ENCODE data around the gene WBP11. TPM values are rescaled to one million over a fixed set of nuclear protein-coding genes. Genes with fewer than 3 reads are reported as not detected.

The WBP11 gene
- polyA plus RNA-seq, 5 donors: 74.4 to 99.3 (median 85.8) TPM

- DNase-seq: no peak
Measured at GRCh38 chr12:14827043-14827442, 23.8 kb upstream of the WBP11 start.

DNA sequence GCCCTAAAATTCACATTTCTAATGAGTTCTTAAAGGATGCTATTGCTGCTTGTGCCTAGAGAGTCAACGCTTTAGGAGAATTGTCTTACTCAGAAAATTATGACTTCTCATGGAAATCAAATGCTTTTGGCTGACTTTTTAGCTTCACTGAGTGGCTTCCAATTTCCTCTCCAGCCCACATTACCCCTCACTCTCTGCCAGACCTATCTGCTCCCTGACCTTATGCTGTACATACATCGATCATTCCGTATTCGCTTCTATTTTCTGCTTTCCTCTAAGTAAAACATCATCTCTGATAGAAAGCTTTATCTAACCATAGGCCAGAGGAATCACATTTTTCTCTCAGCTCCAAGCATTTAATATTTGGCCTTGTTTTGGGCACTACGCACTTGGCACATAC lies 23.2 kb upstream of the WBP11 start:
- no peak for DNase-seq

DNA sequence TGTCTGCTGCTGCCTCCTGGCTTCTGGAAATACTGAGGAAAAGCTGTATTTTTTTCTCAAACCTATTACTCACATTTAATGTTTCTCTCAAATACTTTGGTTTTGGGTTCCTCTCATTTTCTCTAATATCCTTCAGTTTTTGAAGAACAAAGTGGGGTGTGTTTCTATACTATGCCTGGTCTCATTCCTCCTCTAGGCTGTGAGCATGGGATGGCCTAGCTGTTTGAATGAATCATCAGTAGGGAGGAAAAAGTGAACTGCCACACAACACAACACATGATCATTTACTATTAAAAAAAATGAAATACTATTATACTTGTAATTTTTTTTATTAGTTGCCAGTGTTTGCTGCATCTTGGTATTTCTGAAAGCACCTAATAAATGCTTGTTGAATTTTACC lies 22.0 kb upstream of the WBP11 start:
- no peak for DNase-seq

DNA sequence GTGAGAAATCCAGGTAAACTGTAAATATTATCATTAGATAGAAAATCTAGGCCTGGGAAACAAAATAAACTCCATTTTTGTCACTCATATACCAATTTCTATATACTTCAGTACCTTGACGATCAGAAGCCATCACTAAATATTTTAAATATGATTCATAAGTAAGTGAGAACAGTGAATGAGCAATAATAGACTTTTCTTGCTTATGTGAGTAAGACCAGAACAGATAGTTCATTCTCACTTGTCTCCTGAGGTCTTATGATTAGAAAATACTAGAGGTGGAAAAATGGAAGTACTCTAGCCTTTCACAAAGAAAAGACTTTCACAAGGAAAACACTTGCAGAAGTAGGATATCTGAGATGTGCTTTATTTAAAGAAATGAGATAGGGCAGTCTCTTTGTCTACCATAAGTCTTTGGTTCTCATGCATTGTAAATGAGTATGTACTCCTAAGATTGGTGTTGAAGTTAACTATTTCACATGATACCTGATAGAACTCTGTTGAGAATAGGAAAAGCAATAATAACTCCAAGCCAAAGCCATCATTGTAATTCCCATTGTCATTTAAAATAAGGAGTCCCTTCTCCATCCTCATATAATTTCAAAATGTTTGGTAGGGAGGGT lies 20.8 kb upstream of the WBP11 start:
- no peak for DNase-seq

GRCh38 chr12:14814014-14814413 lies 10.7 kb upstream of the WBP11 start, which contains the start of gene SMCO3:
SMCO3 (minus strand) TSS chr12:14814182; CDS start chr12:14806680, 7,502 bp downstream.
- no peak for DNase-seq

DNA sequence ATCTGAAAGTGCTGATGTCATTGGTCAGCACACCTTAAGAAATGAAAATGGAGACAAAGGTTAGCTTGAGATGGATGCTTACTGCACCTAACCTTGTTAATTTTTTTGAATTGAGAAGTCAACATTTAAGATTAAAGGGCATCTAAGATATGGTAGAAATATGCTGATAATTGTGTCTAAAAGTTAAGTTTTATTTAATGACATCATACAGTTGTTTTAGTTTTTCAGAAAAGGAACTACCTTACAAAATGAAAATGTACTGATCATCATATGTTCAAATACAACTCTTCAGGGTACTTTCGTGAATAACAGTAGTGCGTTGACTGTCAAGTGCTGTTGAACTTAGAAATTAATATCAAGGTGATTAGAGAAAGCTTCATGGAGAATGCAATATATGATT lies 8.2 kb upstream of the WBP11 start:
- no peak for DNase-seq

GRCh38 chr12:14810953-14811483 lies 7.7 kb upstream of the WBP11 start:
- no peak for DNase-seq

GRCh38 chr12:14810167-14810952 lies 7.1 kb upstream of the WBP11 start:
- DNase-seq: no peak

DNA sequence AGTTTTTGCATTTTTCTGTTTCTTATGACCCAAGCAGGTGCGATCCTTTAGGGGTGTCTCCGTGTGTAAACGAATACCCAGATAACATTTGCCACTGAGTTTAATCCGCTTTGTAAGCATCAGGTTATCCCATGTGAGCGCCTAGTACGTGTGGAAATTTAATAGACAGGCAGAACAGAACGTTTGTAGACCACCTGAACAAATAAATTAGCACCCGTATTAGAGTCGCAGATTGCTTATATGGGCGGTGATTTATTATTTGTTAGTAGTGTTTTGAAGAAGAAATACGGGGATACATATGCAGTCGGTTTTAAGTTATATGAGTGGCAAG lies 517 bp upstream of the WBP11 start:
- DNase-seq: no peak

DNA sequence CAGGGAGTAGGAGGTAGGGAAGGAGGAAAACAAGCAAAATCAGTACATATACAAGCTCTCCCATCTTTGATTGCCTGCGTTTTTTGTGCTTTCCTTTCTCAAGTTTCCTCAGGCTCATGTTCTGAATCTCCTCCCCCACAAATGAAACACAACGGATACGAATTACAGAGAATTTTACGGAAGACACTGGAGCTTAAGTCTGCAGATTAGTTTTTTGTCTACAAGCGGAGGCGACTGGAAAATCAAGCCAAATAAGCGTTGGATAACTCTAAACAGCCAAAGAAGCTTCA lies 612 bp downstream of the WBP11 start:
- DNase-seq: no peak

GRCh38 chr12:14802247-14802646 lies 1.0 kb downstream of the WBP11 start:
- no peak for DNase-seq

DNA sequence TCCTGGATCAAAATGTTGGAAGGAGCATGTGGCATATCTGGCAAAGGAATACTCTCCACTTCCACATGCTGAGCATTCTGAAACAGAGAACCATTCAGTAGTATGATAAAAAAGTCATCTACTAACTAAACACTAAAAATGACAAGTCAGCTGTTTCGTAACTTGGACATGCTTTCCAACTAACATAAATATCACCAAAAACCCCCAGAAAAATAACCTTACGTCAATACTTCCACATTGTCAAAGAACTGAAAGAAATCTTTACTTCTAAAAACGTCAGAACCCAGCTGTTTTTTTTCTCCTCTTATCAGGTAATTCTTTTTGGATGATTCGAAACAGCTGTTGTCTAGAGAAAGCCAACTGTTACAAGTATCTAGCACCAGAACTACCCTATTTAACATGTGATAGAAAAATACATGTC lies 8.2 kb downstream of the WBP11 start:
- DNase-seq: peak; percentile 52 to 69

DNA sequence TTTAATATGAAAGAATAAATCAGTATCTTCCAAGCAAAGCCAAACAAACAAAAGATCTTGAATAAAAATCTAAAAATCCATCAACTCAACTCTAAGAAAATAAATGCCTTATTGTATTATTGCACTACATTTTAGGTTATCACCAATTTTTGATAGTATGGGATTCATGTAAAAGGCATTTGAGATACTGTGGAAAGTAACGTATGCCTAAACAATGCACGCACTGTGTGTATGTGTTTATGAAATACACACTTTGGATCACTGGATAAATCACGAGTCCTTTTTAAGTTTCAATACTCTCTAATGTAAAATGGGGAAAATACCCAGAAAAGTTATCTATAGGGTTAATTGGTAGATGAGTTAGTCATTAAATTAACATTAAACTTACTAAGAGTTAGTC lies 17.7 kb downstream of the WBP11 start:
- no peak for DNase-seq

- no peak for DNase-seq
Measured at GRCh38 chr12:14784471-14784870, 18.8 kb downstream of the WBP11 start.

GRCh38 chr12:14782756-14783155 lies 20.5 kb downstream of the WBP11 start:
- DNase-seq: no peak

DNA sequence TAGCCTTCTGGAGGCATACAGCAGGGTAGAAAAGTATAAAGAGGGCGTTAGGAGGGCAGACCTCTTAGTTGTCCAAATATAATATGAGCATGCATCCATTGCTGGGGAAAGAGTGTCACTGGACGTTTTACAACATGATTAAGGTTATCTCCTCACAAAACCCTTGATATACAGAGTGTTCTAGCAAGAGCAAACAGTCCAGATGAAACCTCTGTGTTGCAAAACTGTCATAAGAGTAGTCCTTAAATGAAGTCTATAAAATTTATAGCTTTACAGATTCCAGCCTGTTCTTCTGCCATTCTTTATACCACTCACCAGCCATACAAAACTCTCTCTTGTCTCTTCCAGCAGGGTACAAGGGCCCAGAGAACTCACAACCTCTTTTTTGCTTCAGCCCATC lies 21.7 kb downstream of the WBP11 start:
- no peak for DNase-seq

DNA sequence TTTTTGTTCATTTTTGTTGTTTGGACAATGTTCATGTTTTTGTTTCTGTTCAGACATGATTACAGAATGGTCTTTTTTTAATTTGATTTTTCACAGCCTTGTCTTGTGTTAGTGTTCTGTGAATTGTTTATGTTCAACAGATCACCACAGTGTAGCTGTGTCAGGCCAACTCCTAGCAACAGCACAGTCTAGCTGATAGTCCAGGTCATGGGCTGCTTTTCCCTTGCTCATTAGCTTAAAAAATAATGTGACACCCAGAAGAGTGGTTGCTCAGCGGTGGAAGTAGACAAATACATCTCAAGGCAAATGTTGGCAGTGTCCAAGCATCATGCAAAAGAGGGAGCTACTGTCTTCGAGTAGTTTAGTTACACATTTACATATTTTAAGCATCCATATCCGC lies 22.4 kb downstream of the WBP11 start:
- no peak for DNase-seq

DNA sequence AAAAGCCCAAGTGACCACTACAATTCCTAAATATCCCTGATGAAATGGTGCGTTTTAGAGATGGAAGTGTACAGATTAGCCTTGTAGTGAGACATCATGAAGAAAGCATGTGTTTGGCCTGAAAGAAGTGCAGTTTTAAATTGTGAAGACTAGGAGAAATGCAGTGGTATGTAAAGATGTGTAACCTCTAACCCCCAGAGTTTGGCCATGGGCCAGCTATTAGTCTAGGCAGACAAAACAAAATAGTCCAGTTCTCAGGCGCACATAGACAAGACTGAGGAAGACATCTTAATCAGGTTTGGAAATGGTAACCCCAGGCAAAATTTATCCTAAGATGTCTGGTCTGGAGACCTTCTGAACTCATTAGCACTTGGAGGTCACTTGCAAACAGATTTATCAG lies 23.4 kb downstream of the WBP11 start:
- no peak for DNase-seq

GRCh38 chr12:14777271-14777670 lies 26.0 kb downstream of the WBP11 start:
- no peak for DNase-seq

DNA sequence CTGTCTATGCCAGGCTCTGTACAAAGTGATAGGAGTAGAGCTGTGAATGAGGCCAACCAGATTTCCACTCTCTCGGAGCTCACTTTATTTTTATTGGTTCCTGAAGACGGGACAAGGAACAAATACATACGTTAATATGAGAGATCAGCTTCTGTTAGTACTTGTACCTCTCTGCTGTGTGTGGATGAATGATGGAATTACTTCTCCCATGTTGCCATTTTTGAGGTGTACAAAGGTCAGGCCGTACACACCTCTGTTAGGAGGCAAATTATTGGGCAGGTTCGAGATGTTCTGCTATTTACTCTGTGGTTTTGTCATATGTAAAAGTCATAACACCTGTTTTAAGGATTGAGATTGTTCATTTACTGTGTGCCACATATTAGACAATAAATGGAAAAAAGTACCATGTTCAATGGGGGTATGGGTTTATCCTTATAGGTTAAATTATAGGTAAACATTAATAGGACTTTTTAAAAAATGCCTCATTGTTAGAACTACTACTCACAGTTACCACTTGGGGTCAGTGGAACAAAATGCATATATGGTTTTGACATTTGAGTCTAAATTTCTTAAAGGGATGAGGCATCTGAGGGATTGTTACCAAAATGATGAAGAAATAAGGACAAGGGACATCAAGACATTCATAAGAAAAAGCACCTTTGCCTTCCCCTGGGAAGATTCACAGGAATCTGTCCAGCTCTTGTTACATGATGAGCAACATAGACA lies 26.9 kb downstream of the WBP11 start:
- no peak for DNase-seq

- DNase-seq: no peak
Measured at GRCh38 chr12:14775636-14775980, 27.7 kb downstream of the WBP11 start.

DNA sequence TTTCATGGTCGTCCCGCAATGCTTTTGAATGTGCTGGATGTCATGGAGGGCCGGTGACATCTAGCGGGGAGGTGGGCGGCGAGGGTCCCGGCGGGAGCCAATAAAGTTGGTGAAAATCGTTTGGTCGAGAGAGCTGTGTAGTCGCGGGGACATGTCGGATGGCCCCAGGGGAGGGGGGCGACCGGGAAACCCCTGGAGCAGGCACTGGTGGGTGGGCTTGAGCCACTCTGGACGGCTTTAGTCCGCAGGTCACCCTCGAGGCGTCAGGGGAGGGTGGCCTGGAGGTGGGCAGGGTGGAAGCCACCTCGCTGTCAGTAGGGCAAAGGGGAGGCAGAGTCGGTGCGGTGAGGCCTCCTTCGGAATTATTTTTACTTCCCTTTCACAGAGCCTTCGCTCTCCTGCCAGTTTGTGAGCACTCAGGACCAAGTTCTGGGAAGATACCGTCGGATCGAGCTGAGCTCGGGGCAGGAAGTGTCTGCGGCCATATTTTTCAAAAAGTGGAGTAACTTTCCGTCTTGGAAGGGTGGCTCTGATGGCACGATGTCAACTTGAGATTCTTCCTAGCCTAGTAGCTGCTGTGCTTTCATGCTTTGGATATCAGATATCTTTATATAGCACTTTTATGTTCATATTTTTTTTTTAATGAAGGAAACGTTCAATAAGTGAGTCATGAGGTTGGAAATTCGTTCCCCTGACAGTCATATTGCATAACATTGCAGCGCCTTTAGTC lies 28.2 kb downstream of the WBP11 start:
- DNase-seq: peak; percentile 54 to 59

Measured in right lung (tissue), 5 donors.